ENCODE results near the gene GARIN5B. TPM values are rescaled to one million over a fixed set of nuclear protein-coding genes. Genes with fewer than 3 reads are reported as not detected.

Gene GARIN5B
- total and polyA plus RNA-seq, 9 donors = not detected

DNA sequence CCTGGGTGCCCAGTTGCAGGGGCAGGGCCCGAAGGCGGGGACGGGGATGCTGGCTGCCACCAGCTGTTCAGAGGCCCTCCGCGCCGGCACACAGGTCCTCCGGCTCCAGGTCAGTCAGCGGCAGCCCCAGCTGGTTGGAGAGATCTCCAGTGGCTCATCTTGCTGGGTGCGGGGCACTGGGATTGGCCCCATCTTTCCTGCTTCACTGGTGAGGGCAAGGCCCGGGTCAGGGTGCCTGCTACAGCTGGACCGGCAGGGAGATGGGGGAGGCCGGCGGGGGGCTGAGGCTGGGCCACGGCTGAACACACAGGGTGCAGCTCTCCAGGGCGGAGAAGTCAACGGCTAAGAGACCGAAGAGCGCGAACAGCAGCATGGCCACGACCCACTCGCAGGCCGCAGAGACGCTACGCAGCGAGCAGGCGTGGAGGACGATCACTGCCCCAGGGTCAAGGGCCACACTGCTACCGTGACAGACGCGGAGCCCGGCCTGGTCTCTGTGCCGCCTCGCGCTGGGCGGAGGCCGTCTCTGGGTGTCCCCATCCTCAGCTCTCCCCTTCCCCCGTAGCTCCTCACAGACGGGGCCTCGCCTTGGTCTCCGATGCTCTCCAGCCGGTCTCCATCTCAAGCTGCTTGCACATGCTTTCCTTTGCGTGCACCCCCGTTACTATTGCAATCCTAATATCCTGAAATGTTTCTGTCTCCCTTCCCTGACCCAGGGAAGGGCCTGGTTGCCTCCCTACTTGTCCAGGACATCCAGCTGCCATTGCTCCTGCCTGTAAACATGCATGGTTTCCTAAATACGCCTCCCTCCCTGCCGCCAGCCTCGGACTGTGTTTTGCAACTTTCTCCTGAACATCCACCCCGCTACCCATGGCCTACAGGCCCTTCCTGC, 50.2 kb downstream of the GARIN5B start:
- intact Hi-C loops (cut with DNase I) = no loop called here
- TF ChIP-seq, protein P1, sequence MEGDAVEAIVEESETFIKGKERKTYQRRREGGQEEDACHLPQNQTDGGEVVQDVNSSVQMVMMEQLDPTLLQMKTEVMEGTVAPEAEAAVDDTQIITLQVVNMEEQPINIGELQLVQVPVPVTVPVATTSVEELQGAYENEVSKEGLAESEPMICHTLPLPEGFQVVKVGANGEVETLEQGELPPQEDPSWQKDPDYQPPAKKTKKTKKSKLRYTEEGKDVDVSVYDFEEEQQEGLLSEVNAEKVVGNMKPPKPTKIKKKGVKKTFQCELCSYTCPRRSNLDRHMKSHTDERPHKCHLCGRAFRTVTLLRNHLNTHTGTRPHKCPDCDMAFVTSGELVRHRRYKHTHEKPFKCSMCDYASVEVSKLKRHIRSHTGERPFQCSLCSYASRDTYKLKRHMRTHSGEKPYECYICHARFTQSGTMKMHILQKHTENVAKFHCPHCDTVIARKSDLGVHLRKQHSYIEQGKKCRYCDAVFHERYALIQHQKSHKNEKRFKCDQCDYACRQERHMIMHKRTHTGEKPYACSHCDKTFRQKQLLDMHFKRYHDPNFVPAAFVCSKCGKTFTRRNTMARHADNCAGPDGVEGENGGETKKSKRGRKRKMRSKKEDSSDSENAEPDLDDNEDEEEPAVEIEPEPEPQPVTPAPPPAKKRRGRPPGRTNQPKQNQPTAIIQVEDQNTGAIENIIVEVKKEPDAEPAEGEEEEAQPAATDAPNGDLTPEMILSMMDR (IDR thresholded peaks at IDR 0.05) = no peak
- TF ChIP-seq POLR2A (IDR thresholded peaks at IDR 0.05) (no peak), EP300 (IDR thresholded peaks at IDR 0.05) (no peak)
- Histone ChIP-seq H3K9me3 (no peaks in the 10 kb centered on the region), H3K36me3 (no peaks in the 10 kb centered on the region), H3K4me1 (ENCODE audit: insufficient read depth) (peaks cover 4% of the 10 kb centered on the region), H3K4me3 (no peak overlapping the region), H3K27ac (peak overlapping the region; percentile 37 to 47), H3K27me3 (no peaks in the 10 kb centered on the region)
- DNase-seq = peak in 3 of 5 donors; percentile 42 to 54 (median 50)
- WGBS, 3 donors = 19 to 42% (median 28%) methylated on average over 47 of the region's 47 CpGs

GRCh38 chr19:55311797-55312196, 51.3 kb downstream of the GARIN5B start:
- Histone ChIP-seq H3K9me3 (no peaks in the 10 kb centered on the region), H3K27ac (no peak overlapping the region), H3K36me3 (no peaks in the 10 kb centered on the region), H3K4me1 (ENCODE audit: insufficient read depth) (peaks cover 4% of the 10 kb centered on the region), H3K4me3 (no peak overlapping the region), H3K27me3 (no peaks in the 10 kb centered on the region)
- 38 to 63% (median 49%) methylated on average over 8 to 18 of the region's 18 CpGs for WGBS, 3 donors
- intact Hi-C loops (cut with DNase I) = no loop called here
- no peak for DNase-seq
- TF ChIP-seq, protein P1 (IDR thresholded peaks at IDR 0.05) = no peak
- no peak for TF ChIP-seq EP300 (IDR thresholded peaks at IDR 0.05)
- TF ChIP-seq POLR2A (IDR thresholded peaks at IDR 0.05) = no peak

DNA sequence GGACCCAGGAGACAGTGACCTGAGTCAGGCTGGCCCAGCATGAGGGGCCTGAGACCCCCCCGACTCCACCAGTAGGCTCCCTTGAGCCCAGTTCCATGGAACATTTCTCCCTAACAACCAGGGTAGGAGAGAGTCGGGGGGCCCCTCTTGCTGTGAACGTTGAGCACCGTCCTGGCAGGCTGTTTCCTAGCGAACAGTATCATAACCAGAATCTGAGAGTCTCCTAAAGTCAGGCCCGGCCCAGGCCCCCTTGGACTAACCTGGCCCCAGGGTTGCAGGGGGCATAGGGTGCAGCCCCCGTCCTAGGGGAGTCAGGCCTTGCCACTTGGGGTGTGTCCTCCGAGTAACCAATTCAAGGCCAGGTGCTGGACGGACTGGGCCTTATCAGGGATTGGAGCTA, 51.7 kb downstream of the GARIN5B start:
- no peak overlapping the region for H3K27ac ChIP-seq
- no peak for DNase-seq
- H3K4me3 ChIP-seq = no peak overlapping the region
- no peaks in the 10 kb centered on the region for H3K36me3 ChIP-seq
- no peaks in the 10 kb centered on the region for H3K27me3 ChIP-seq
- TF ChIP-seq POLR2A (IDR thresholded peaks at IDR 0.05) (no peak), EP300 (IDR thresholded peaks at IDR 0.05) (no peak)
- TF ChIP-seq, protein P1 (IDR thresholded peaks at IDR 0.05) = no peak
- no peaks in the 10 kb centered on the region for H3K9me3 ChIP-seq
- peaks cover 4% of the 10 kb centered on the region for H3K4me1 ChIP-seq (ENCODE audit: insufficient read depth)
- 68 to 78% (median 72%) methylated on average over 9 of the region's 9 CpGs for WGBS, 3 donors
- intact Hi-C loops (cut with DNase I) = no loop called here

DNA sequence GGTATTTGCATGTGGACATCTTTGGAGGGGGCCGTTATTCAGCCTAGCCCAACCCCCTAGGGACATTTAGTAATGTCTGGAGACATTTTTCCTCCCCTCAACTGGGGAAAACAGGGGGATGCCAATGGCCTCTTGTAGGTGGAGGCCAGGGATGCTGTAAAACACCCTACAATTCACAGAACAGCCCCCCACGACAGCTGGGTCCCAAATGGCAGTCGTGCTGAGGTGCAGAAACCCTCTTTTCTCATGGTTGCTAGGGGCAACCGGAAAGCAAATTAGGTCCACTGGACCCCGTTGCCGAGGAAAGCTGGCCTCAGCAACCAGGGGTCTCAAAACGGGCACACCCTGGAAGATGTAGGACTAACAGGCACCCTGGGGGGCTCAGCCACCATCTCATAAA, 52.6 kb downstream of the GARIN5B start:
- WGBS, 3 donors = 76 to 90% (median 79%) methylated on average over 7 of the region's 7 CpGs

More for the DNA sequence above, 52.6 kb downstream of the GARIN5B start:
- Histone ChIP-seq H3K27ac (no peak overlapping the region), H3K36me3 (no peaks in the 10 kb centered on the region), H3K4me3 (no peak overlapping the region), H3K4me1 (ENCODE audit: insufficient read depth) (peaks cover 4% of the 10 kb centered on the region), H3K27me3 (no peaks in the 10 kb centered on the region), H3K9me3 (no peaks in the 10 kb centered on the region)
- DNase-seq = no peak
- intact Hi-C loops (cut with DNase I) = no loop called here
- TF ChIP-seq, protein P1 (IDR thresholded peaks at IDR 0.05) = no peak
- no peak for TF ChIP-seq EP300 (IDR thresholded peaks at IDR 0.05)
- TF ChIP-seq POLR2A (IDR thresholded peaks at IDR 0.05) = no peak

All from ovary (tissue), 9 donors.